ENCODE data around the gene TUBB6.

Gene TUBB6

GRCh38 chr18:12307701-12308385 is at the start of gene TUBB6:
Gene TUBB6, plus strand, starts transcription at chr18:12308241. Its CDS starts 52 bp downstream, at chr18:12308293.
- TF ChIP-seq, protein P1, sequence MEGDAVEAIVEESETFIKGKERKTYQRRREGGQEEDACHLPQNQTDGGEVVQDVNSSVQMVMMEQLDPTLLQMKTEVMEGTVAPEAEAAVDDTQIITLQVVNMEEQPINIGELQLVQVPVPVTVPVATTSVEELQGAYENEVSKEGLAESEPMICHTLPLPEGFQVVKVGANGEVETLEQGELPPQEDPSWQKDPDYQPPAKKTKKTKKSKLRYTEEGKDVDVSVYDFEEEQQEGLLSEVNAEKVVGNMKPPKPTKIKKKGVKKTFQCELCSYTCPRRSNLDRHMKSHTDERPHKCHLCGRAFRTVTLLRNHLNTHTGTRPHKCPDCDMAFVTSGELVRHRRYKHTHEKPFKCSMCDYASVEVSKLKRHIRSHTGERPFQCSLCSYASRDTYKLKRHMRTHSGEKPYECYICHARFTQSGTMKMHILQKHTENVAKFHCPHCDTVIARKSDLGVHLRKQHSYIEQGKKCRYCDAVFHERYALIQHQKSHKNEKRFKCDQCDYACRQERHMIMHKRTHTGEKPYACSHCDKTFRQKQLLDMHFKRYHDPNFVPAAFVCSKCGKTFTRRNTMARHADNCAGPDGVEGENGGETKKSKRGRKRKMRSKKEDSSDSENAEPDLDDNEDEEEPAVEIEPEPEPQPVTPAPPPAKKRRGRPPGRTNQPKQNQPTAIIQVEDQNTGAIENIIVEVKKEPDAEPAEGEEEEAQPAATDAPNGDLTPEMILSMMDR (conservative IDR thresholded peaks at IDR 0.05; ENCODE audit: control insufficient read depth, insufficient read depth, low read depth, low read length), result no peak
- peak within 1 kb of the TSS; percentile 88 for H3K4me3 ChIP-seq (ENCODE audit: control insufficient read depth, low read depth, low read length)
- peak; percentile 75 for DNase-seq (ENCODE audit: low read depth)

- H3K4me3 ChIP-seq (ENCODE audit: control insufficient read depth, low read depth, low read length), result no peak overlapping the region
- DNase-seq (ENCODE audit: low read depth), result no peak
- TF ChIP-seq, protein P1 (conservative IDR thresholded peaks at IDR 0.05; ENCODE audit: control insufficient read depth, insufficient read depth, low read depth, low read length), result no peak
These were observed 49.0 kb upstream of the TUBB6 start for GRCh38 chr18:12258719-12259705.

GRCh38 chr18:12262748-12263147 is 45.3 kb upstream of the TUBB6 start:
- DNase-seq (ENCODE audit: low read depth), result no peak
- no peak overlapping the region for H3K4me3 ChIP-seq (ENCODE audit: control insufficient read depth, low read depth, low read length)
- TF ChIP-seq, protein P1 (conservative IDR thresholded peaks at IDR 0.05; ENCODE audit: control insufficient read depth, insufficient read depth, low read depth, low read length), result no peak

DNA sequence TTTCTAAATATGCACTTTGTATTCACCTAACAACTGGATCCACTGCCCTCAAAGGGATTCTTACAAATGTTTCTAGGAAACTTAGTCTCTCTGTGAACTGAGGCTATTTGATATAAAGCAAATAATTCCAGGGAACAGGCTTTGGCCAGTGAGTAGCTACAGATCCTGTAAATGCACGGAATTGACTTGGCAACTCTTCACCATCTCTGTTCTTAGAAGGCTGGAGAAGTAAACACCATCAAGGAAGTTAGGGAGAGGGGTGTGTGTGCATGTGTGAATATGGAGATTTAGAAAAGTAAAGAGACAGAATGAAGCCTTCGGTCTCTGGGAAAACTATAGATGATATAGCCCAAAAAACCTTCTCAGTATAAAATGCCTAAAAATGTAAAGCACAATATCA is 43.2 kb upstream of the TUBB6 start:
- H3K4me3 ChIP-seq (ENCODE audit: control insufficient read depth, low read depth, low read length), result no peak overlapping the region
- TF ChIP-seq, protein P1 (conservative IDR thresholded peaks at IDR 0.05; ENCODE audit: control insufficient read depth, insufficient read depth, low read depth, low read length), result no peak
- DNase-seq (ENCODE audit: low read depth), result no peak

DNA sequence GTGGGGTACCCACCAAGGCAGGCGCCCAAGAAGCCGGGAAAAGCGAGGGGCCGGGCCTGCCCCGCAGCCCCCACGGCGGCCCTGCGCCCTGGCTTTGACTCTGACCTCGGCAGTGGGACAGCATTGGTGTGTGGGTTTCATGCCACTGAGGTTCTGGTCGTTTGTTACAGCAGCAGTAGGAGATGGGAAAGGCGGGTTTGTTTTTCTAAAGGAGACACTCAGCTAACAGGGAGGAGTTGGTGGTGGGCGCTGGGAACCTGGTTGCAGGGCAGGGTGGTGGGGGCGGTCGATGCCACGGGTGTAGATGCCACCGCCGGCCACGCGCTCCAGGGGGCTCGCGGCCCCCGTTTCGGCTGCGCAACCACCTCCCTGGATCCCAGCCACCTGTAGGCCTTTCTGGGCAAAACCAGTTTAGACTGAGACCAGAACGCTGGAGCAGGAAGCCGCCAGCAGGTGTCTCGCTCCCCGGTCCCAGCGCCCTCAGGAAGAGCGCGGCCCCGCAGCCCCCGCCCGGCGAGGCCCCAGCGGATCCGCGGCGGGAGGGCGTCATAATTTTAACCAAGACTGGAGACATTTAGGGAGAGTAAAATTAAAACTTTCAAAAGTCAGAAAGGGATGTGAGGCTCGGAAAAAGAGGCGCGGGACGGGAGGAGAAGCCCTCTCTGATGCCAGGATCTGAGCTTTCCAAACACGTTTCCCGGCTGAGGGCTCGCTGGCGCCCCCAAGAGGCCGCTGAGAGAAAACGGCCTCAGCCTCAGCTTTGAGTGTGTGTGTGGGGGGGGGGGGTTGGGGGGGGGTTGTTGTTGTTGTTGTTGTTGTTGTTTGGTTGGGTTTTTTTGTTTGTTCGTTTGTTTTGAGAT is 36.4 kb upstream of the TUBB6 start:
- peak; percentile 76 for DNase-seq (ENCODE audit: low read depth)
- peak overlapping the region; percentile 46 for H3K4me3 ChIP-seq (ENCODE audit: control insufficient read depth, low read depth, low read length)
- TF ChIP-seq, protein P1 (conservative IDR thresholded peaks at IDR 0.05; ENCODE audit: control insufficient read depth, insufficient read depth, low read depth, low read length), result peak; percentile 54

DNA sequence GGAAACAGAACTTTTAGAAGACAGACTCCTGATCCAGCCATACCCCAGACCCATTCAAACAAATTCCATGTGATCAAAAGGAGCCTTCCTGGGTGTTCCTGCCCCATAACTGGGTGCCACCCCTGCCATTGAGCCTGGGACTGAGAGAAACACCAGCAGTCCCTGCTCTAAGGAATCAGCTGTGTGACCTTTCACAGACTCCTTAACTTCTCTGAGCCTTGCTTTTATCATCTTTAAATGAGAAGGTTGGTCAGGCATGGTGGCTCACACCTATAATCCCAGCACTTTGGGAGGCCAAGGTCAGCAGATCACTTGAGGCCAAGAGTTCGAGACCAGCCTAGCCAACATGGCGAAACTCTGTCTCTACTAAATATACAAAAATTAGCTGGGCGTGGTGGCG is 33.2 kb upstream of the TUBB6 start:
- TF ChIP-seq, protein P1 (conservative IDR thresholded peaks at IDR 0.05; ENCODE audit: control insufficient read depth, insufficient read depth, low read depth, low read length), result no peak
- no peak overlapping the region for H3K4me3 ChIP-seq (ENCODE audit: control insufficient read depth, low read depth, low read length)
- no peak for DNase-seq (ENCODE audit: low read depth)
